B cell (primary cell): ENCODE data around the gene SCO2.

Experiments
- EZH2 ChIP-seq: IDR thresholded peaks from 2 replicates; pipeline ENCODE4 v1.6.1; 2012; ENCODE audit warnings: borderline replicate concordance, low read depth, mild to moderate bottlenecking, moderate library complexity, low read length; ENCODE audit not compliant: insufficient read depth, poor library complexity, severe bottlenecking
- TF ChIP-seq, protein P1 (sequence below): fragments of 200-600 bp; IDR thresholded peaks from one replicate; pipeline ENCODE4 v1.8.0; 2022; ENCODE audit warnings: antibody characterized with exemption, mild to moderate bottlenecking

DNA sequence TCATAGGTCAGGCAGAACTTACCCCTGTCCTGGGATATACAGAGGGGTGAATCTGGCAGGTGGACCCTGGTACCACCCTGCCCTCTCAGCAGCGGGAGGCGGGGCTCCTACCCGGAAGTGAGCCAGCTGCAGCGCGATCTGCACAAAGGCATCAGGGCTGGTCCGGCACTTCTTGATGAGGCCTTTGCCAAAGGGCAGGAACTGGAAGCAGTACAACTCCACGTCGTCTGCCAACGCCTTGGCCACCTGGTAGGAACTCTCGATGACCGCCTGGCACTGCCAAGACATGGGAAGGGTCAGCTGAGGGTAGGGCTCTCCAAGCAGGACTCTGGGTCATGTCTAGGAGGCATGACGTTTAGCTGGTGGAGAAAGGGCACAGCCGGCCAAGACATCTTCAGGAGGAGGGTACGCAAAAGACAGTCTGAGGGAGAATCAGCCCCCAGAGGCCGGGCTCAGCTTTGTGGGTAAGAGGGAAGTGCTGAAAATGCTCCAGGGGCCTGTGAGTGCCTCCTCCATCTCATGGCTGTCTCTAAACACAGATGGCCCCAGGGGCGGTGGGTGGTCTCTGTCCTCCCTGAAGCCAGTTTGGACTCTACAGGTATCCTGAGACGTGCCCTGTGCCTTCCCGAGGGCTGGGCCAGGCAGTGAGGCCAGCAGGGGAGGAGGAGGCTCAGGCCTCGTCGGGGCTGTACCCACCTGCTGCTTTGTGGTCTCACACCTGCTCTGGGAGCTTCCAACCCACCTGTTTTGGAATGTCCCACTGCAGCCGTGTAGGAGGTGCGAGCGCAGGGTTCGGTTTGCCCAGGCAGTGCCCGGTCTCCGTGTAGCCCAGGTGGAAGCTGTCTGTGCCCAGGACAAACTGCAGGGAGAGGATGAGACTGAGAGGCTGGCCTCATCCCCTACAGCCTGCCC, 46.1 kb upstream of the SCO2 start:
- TF ChIP-seq, protein P1, sequence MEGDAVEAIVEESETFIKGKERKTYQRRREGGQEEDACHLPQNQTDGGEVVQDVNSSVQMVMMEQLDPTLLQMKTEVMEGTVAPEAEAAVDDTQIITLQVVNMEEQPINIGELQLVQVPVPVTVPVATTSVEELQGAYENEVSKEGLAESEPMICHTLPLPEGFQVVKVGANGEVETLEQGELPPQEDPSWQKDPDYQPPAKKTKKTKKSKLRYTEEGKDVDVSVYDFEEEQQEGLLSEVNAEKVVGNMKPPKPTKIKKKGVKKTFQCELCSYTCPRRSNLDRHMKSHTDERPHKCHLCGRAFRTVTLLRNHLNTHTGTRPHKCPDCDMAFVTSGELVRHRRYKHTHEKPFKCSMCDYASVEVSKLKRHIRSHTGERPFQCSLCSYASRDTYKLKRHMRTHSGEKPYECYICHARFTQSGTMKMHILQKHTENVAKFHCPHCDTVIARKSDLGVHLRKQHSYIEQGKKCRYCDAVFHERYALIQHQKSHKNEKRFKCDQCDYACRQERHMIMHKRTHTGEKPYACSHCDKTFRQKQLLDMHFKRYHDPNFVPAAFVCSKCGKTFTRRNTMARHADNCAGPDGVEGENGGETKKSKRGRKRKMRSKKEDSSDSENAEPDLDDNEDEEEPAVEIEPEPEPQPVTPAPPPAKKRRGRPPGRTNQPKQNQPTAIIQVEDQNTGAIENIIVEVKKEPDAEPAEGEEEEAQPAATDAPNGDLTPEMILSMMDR: no peak
- TF ChIP-seq EZH2: no peak
